ENCODE measurements around the gene GALR1. TPM values are rescaled to one million over a fixed set of nuclear protein-coding genes. Genes with fewer than 3 reads are reported as not detected.
A peak's percentile ranks its signal among the peaks of the same experiment; 100 is the strongest.
"Not testable (repeated sequence)": the region's sequence is repeated elsewhere in the genome, so short reads cannot be mapped to it uniquely, and the experiment has no call there.

GALR1 gene
- total RNA-seq, 1 donor from 2014 or later = not detected

GRCh38 chr18:77250926-77251729, 1.5 kb downstream of the GALR1 start:
- no peak for DNase-seq

DNA sequence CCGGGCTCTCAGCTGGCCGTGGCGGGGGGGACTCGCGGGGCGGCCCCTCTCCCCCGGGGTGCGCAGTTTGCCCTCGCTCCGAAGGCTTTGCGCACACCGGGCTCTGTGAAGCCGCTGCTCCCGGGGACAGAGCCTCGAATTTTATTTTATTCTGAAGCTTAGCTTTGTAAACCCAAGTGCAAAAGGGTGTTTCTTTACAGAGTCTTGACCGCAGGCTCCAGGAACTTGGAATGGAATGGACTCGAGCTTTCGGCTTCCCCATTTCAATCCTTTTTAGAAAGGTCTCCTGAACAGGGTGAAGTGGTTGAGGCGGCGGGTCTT, 2.0 kb downstream of the GALR1 start:
- no peak for DNase-seq

- DNase-seq = no peak
These were observed 5.2 kb downstream of the GALR1 start for GRCh38 chr18:77254711-77255405.

- DNase-seq = no peak
These were observed 5.9 kb downstream of the GALR1 start for GRCh38 chr18:77255426-77256105.

DNA sequence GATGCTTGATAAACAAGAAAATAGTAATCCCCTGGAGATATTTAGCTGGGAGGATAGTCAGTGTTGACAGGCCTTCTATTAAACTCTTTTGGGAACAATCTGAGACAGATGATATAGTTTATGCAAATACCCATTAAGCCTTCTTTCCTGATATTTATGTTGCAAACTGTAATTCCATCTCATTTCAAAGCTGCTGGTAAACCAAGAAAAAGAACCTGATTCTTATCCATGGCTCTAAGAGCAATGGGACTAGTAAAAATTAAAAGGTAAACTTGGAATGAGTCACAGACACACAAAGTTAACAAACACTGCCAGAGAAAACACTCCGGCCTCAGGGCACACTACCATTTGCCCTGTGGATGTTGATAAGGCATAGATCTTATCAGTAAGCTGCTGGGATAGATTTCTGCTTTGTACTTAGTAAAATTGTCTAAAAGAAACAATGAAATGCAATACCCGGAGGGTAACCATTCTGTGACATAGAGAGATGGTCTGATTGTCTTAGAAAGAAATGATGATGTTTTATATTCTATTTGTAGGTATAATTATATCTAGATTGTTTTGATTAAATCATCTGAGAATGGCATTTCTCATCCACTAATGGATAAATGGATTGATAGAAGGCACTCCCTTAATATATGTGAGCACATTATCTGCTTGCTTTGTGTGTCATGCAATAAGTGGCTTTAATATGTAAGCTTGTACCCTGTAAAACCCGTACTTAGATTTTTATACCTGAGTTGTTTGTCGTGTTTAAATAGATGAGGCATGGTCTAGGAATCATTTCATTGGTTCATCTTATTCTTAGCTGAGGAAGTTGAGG, 13.2 kb downstream of the GALR1 start:
- no peak for DNase-seq

DNA sequence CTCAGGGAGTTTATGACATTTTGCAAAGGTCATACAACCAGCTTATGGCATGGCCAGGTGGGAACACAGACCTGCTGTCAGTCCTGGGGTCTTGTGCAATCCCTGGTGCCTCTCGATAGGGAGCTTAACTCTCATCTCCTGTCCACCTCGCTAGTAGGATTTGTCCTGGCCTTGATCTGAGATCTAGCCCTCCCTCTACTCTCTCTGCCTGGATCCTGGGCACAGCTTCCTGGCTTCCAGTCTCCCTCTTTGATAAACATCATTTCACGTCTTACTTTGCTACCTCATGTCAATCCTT, 13.8 kb downstream of the GALR1 start:
- DNase-seq = no peak

DNA sequence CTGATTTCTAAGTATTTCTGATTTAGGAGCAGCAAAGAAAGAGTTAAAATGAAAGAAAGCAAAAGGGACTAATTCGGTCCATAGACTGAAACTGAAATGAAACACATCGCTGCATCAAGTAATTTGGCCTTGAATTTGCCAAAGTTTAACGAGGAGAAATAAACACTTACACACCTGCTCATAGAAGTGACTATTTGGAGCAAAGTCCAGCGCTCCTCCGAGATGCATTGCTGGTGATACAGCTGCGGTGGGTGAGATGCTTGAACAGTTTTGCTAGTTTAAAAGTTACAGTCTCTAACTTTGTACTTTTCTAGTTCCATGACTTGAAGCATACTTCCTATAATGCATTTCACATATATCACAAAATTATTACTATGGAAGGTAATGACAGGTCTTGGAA, 18.3 kb downstream of the GALR1 start:
- DNase-seq = no peak

DNA sequence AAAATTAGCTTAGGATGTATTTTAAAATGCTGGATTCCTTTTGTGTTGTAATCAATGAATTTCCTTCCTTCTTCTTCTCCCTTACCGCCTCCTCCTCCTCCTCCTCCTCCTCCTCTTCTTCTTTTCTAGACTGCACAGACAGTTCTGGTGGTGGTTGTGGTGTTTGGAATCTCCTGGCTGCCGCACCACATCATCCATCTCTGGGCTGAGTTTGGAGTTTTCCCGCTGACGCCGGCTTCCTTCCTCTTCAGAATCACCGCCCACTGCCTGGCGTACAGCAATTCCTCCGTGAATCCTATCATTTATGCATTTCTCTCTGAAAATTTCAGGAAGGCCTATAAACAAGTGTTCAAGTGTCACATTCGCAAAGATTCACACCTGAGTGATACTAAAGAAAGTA, 18.8 kb downstream of the GALR1 start:
- DNase-seq = no peak

DNA sequence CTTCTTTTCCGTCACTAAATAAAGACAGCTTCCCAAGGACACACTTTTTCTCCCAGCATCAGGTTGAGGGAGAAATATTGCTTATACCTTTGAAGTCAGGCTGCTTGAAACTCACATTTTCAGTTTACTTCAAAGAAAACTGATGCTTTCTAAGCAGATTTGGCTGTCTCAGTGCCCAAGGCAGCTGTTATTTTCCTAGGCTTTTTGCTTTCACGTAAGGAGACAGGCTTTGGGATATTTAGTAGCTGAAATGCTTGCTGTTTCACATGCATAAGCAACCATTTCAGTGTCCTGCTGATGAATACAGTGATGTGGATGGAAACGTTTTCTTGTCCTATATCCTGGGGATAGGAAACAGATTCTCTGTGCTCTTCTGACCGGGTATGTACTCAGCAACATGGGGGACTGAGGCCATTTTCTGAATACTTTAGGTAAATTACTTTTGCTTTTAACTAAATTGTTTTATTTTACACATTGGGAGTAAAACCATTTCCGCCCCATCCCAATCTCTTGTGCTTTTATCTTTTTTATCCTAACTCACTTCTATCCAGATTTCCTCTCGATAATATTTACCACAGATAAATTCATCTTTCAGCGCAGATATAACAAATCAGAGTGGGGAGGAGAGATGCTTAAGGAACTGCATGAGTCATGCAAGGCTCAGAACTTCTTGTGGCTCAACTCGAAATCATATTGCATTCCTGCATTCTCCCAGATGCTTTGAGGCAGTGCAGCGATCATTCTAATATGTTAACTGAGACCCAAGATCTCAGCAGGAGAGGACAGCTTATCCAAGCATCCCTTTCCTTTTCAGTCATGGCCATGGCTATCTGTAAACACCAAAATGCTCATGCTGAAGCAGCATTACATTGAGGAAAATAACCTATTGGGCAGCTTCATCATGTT, 22.2 kb downstream of the GALR1 start:
- DNase-seq = no peak

GRCh38 chr18:77290841-77291240, 41.2 kb downstream of the GALR1 start:
- not testable (repeated sequence) for DNase-seq

- no peak for DNase-seq
These were observed 48.5 kb downstream of the GALR1 start for GRCh38 chr18:77298172-77298571.

GRCh38 chr18:77299706-77300105, 50.1 kb downstream of the GALR1 start:
- DNase-seq = no peak

- DNase-seq = no peak
These were observed 50.9 kb downstream of the GALR1 start for GRCh38 chr18:77300579-77300978.

DNA sequence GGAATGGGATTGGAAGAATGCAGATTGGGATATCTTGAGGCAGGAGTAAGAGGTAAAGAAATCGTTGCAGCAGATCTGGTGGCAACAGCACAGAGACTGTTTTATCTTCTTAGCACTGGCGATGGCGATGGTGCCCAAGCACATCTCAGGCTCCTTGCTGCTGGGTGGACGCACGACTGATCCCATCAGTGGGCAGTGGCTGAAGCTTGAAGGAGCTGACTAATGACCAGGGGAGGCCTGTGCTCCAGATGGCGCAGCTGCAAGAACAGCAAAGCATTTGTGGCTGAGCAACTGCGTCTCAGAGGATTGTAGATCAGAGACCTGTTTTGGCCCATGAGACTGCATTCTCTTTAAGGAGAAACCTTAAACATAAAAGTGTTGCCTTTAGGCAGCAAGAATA, 54.6 kb downstream of the GALR1 start:
- no peak for DNase-seq

- DNase-seq = no peak
These were observed 56.0 kb downstream of the GALR1 start for GRCh38 chr18:77305676-77306075.

DNA sequence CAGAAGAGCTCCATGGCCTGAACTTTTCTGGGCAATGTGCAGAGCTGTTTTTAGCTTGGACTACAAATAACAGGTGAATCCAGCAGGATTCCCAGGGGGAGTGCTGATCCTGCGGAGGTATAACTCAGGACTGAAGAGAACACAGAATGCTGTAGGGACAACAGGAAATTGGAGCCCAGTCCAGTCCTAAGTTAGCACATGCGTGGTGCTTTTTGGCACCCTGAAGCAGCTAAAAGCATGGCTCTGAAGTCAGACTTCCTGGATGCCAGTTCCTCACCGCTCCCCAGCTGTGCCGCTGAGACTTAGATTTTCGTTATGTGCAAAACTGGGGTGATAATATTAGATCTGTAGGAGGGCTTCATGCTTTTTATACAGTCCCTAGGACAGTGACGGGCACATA, 58.6 kb downstream of the GALR1 start:
- DNase-seq = no peak

- no peak for DNase-seq
These were observed 64.9 kb downstream of the GALR1 start for GRCh38 chr18:77314511-77314910.

DNA sequence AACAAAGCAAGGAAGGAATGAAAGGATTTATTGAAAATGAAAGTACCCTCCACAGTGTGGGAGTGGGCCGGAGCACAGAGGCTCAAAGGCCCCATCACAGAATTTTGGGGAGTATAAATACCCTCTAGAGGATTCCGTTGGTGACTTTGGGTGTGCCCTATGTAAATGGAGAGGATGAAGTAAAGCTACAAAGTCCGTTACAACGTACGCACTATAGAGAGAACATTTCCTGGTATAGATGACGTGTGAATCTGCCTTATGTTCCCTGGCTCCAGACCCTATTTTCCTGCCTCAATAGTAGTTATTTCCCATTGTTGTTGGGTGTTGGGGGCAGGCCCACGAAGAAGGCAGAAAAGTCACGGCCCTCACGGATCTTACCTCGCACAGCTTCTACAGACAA, 65.3 kb downstream of the GALR1 start:
- DNase-seq = no peak

DNA sequence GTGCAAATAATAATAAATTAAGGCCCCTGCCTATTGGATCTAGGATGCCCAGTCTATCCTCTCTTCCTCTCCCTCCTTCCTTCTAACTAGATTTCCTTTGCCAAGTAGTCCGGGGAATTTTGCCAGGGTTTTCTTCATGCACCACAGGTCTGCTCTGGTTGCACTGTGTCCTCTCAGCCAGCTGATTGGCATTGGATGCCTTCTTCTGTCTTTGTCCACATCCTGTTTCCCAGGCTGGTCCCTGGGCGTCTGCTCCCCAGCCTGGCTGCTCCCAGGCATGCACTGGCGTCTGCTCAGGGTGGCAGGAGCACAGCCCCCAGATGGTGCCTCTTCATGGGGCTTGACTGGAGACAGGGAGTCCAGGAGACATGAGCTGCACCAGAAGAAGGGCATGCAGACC, 66.4 kb downstream of the GALR1 start:
- DNase-seq = no peak

- DNase-seq = no peak
These were observed 67.0 kb downstream of the GALR1 start for GRCh38 chr18:77316641-77317040.

GRCh38 chr18:77320971-77321559, 71.4 kb downstream of the GALR1 start:
- peak; percentile 1 for DNase-seq

Data from dermis blood vessel endothelial cell (primary cell).